GM12878 (cell line): ENCODE measurements around the gene PDCD1LG2. TPM values are rescaled to one million over a fixed set of nuclear protein-coding genes. Genes with fewer than 3 reads are reported as not detected.

Source experiments
- ATAC-seq: fragments of 200-7000 bp; cut with Tn5 transposase; 3 replicates; pipeline ENCODE4 v1.9.1; 2020; ENCODE audit warnings: mild to moderate bottlenecking, moderate library complexity
- BruUV-seq: library from RNA; stranded (reverse); fragments of 400-500 nt; replicated peaks from 2 replicates; lab custom pipeline; 2021; lab: Mats Ljungman, UMichigan
- CTCF ChIA-PET: fragments of 300-600 bp; sonication (Branson Sonifier 250); formaldehyde crosslinking; extraction: SDS; loops from one replicate; lab custom pipeline; 2021; ENCODE audit warnings: inconsistent platforms; lab: Yijun Ruan, JAX
- POLR2A ChIA-PET: fragments of 350-600 bp; formaldehyde crosslinking; extraction: SDS; loops from one replicate; lab custom pipeline; 2021; ENCODE audit warnings: inconsistent platforms; lab: Charles Lee
- RAD21 ChIA-PET: fragments of 300-600 bp; sonication (Branson Sonifier 250); formaldehyde crosslinking; loops from one replicate; lab custom pipeline; 2023; ENCODE audit warnings: antibody characterized with exemption; ENCODE audit not compliant: unreplicated experiment; lab: Charles Lee
- SMC1A ChIA-PET: fragments of 300-600 bp; sonication (Branson Sonifier 250); formaldehyde crosslinking; loops from one replicate; lab custom pipeline; 2023; ENCODE audit not compliant: unreplicated experiment, uncharacterized antibody; lab: Charles Lee
- DNase-seq: peaks from one replicate; pipeline ENCODE4 v3.0.0-alpha.2; 2011; ENCODE audit warnings: low read depth, low spot score
- FAIRE-seq: peaks from 3 replicates; lab custom pipeline; 2011; peaks lifted over from hg19 to GRCh38; lab: Jason Lieb, UNC
- H2AFZ ChIP-seq: 2 replicates; pipeline ENCODE4 v1.6.0; 2011; ENCODE audit warnings: low read depth, low read length, control low read depth; ENCODE audit not compliant: control insufficient read depth
- H3K27ac ChIP-seq: 2 replicates; pipeline ENCODE4 v1.5.1; 2011; ENCODE audit warnings: control low read depth; ENCODE audit not compliant: control insufficient read depth, insufficient read depth
- H3K27me3 ChIP-seq, 2 experiments: replicated peaks in 1 of 2; 2 replicates each; pipeline versions ENCODE4 v1.6.0 to v1.6.1; 2011; ENCODE audit warnings: low read length in 1 of 2; ENCODE audit not compliant: control insufficient read depth in 2 of 2, insufficient read depth in 2 of 2
- H3K36me3 ChIP-seq, 2 experiments: 2 replicates each; pipeline ENCODE4 v1.5.1; 2011; ENCODE audit warnings: low read length in 1 of 2; ENCODE audit not compliant: control insufficient read depth in 2 of 2, insufficient read depth in 2 of 2
- H3K4me1 ChIP-seq: 2 replicates; pipeline ENCODE4 v1.6.1; 2011; ENCODE audit warnings: mild to moderate bottlenecking, low read length, moderate library complexity, mixed read lengths; ENCODE audit not compliant: control insufficient read depth, insufficient read depth
- H3K4me2 ChIP-seq: 2 replicates; pipeline ENCODE4 v1.6.0; 2011; ENCODE audit warnings: control low read depth; ENCODE audit not compliant: control insufficient read depth, insufficient read depth
- H3K4me3 ChIP-seq: fragments of 200-600 bp; sonication (generic); 2 replicates; pipeline ENCODE4 v1.5.1; 2016
- H3K79me2 ChIP-seq: 2 replicates; pipeline ENCODE4 v1.6.0; 2011; ENCODE audit warnings: low read length; ENCODE audit not compliant: control insufficient read depth, insufficient read depth
- H3K9ac ChIP-seq: 2 replicates; pipeline ENCODE4 v1.8.0; 2011; ENCODE audit warnings: low read length, control low read depth, mixed read lengths; ENCODE audit not compliant: control insufficient read depth, insufficient read depth
- H3K9me3 ChIP-seq: replicated peaks from 3 replicates; pipeline ENCODE4 v1.5.1; 2011; ENCODE audit warnings: mild to moderate bottlenecking, low read length; ENCODE audit not compliant: control insufficient read depth, insufficient read depth
- H4K20me1 ChIP-seq: 2 replicates; pipeline ENCODE4 v1.6.0; 2011; ENCODE audit not compliant: control insufficient read depth, insufficient read depth
- E2F8 ChIP-seq: fragments of 450-650 bp; IDR thresholded peaks from 2 replicates; pipeline ENCODE4 v1.6.1; 2018; ENCODE audit warnings: mild to moderate bottlenecking, low read depth, moderate library complexity; ENCODE audit not compliant: partially characterized antibody
- EP300 ChIP-seq, 2 experiments: fragments of 150-350 bp in 1 of 2; IDR thresholded peaks; 2 replicates each; pipeline ENCODE4 v1.6.1; 2011 to 2012; ENCODE audit warnings: low read depth in 2 of 2, low read length in 2 of 2, borderline replicate concordance in 1 of 2, improper control_type of control experiment in 1 of 2, inconsistent platforms in 1 of 2; ENCODE audit not compliant: control insufficient read depth in 1 of 2
- FOXM1 ChIP-seq: IDR thresholded peaks from 2 replicates; pipeline ENCODE4 v1.6.1; 2012; ENCODE audit warnings: low read depth, mild to moderate bottlenecking, inconsistent platforms, low read length, moderate library complexity
- HCFC1 ChIP-seq: fragments of 150-350 bp; IDR thresholded peaks from 2 replicates; pipeline ENCODE4 v1.6.1; 2014; ENCODE audit warnings: low read length
- IKZF2 ChIP-seq, 2 experiments: fragments of 450-650 bp; IDR thresholded peaks; 2 replicates each; pipeline ENCODE4 v1.6.1; 2017; ENCODE audit warnings: mild to moderate bottlenecking in 2 of 2, moderate library complexity in 2 of 2
- IRF3 ChIP-seq: fragments of 450-650 bp; IDR thresholded peaks from 2 replicates; pipeline ENCODE4 v1.6.1; 2014; ENCODE audit warnings: mild to moderate bottlenecking
- IRF4 ChIP-seq: IDR thresholded peaks from 2 replicates; pipeline ENCODE4 v1.6.1; 2011; ENCODE audit warnings: low read depth, low read length
- KAT2A ChIP-seq: conservative IDR thresholded peaks from 2 replicates; pipeline ENCODE4 v1.6.1; 2011; ENCODE audit warnings: low read depth, low read length; ENCODE audit not compliant: control insufficient read depth
- KDM1A ChIP-seq: fragments of 200-600 bp; sonication (generic); IDR thresholded peaks from 2 replicates; pipeline ENCODE4 v1.6.1; 2016; ENCODE audit warnings: borderline replicate concordance
- MEF2B ChIP-seq: fragments of 450-650 bp; IDR thresholded peaks from 2 replicates; pipeline ENCODE4 v1.6.1; 2018; ENCODE audit warnings: mild to moderate bottlenecking, moderate library complexity; ENCODE audit not compliant: partially characterized antibody, poor library complexity, severe bottlenecking
- NR2C2 ChIP-seq: IDR thresholded peaks from 2 replicates; pipeline ENCODE4 v1.6.1; 2011; ENCODE audit warnings: borderline replicate concordance, low read depth; ENCODE audit not compliant: control insufficient read depth, insufficient read length
- STAT3 ChIP-seq: IDR thresholded peaks from 2 replicates; pipeline ENCODE4 v1.6.1; 2011; ENCODE audit warnings: low read depth, low read length, improper control_type of control experiment
- SUPT20H ChIP-seq: IDR thresholded peaks from 2 replicates; pipeline ENCODE4 v1.6.1; 2011; ENCODE audit warnings: low read depth, mild to moderate bottlenecking, low read length, moderate library complexity, borderline replicate concordance; ENCODE audit not compliant: control insufficient read depth
- TCF3 ChIP-seq: IDR thresholded peaks from 2 replicates; pipeline ENCODE4 v1.6.1; 2012; ENCODE audit warnings: low read depth, mild to moderate bottlenecking, low read length, borderline replicate concordance; ENCODE audit not compliant: insufficient read depth
- ZBTB11 ChIP-seq: fragments of 450-650 bp; formaldehyde crosslinking; IDR thresholded peaks from 2 replicates; pipeline ENCODE4 v1.5.0; 2022; ENCODE audit warnings: mild to moderate bottlenecking, missing genetic modification characterization
- ZNF217 ChIP-seq: fragments of 450-650 bp; IDR thresholded peaks from 2 replicates; pipeline ENCODE4 v1.6.1; 2017; ENCODE audit warnings: antibody characterized with exemption, mild to moderate bottlenecking
- WGBS: methylation state at CpG from one replicate; pipeline ENCODE4 v1.1.6; 2016; ENCODE audit warnings: low lambda C conversion rate; ENCODE audit not compliant: insufficient replicate concordance, insufficient coverage; ENCODE audit errors: missing lambda C conversion rate; 5-methylcytosine and 5-hydroxymethylcytosine counted together
- in situ Hi-C: fragments of 300-500 bp; cut with MboI; formaldehyde crosslinking; loops from 9 replicates; pipeline ENCODE4 v1.14.3; 2018; ENCODE audit warnings: mixed read lengths
- intact Hi-C: fragments of 100-400 bp; cut with micrococcal nuclease; formaldehyde crosslinking; loops from one replicate; pipeline ENCODE4 v1.14.2; 2022; ENCODE audit not compliant: unreplicated experiment
- polyA plus RNA-seq, 11 experiments: library from polyadenylated mRNA; depleted of rRNA in 4 of 11; unstranded in 6 of 11; stranded (reverse) in 5 of 11; fragments of >200 nt; fragmentation: Nextera tagmentation in 4 of 11; fragmentation: Illumina TruSeq in 1 of 11; extraction: Ambion mirVana in 4 of 11; extraction: Trizol in 1 of 11; gene quantifications; 1 replicate in 1 of 11; 2 replicates in 10 of 11; pipeline versions ENCODE4 v1.2.1 to v1.2.3, GENCODE V29; 2011 to 2016; ENCODE audit warnings: inconsistent platforms in 2 of 11, missing spikeins in 2 of 11, low read depth in 1 of 11
- total RNA-seq, 4 experiments: library from RNA; depleted of rRNA in 3 of 4; stranded (reverse); fragments of >200 nt in 3 of 4; fragmentation: Illumina TruSeq in 1 of 4; extraction: Trizol in 1 of 4; gene quantifications; 2 replicates each; pipeline versions ENCODE4 v1.2.1 to v1.2.3, GENCODE V29; 2013 to 2021

Gene PDCD1LG2
- total and polyA plus RNA-seq, 10 of the 15 experiments (the other 5 are each of a cell fraction or from before 2014, with no cell fraction given), result 1.5 to 37.3 (median 3.0) TPM

- no peaks in the 10 kb centered on the region for H3K9me3 ChIP-seq
- no peaks in the 10 kb centered on the region; a peak in 1 of 4 replicates for H3K36me3 ChIP-seq
- WGBS, result 98% methylated on average over 5 of the region's 5 CpGs
- H3K27ac ChIP-seq, result no peak overlapping the region
- TF ChIP-seq NR2C2 (no peak), IKZF2 (IDR thresholded peaks at IDR 0.05) (no peak), STAT3 (no peak), KDM1A (no peak), ZNF217 (no peak), FOXM1 (no peak), EP300 (IDR thresholded peaks at IDR 0.05; ENCODE audit: borderline replicate concordance in 1 of 2, control insufficient read depth in 1 of 2, low read depth in 2 of 2, low read length in 2 of 2) (no peak), KAT2A (no peak), HCFC1 (no peak), SUPT20H (no peak), IRF3 (no peak), ZBTB11 (no peak), E2F8 (no peak), MEF2B (no peak), TCF3 (no peak), IRF4 (no peak)
- no peak overlapping the region for H2AFZ ChIP-seq
- H3K4me3 ChIP-seq, result no peak overlapping the region
- in situ Hi-C loops (no loop called here), intact Hi-C loops (no loop called here)
- no TSS peak for BruUV-seq
- no peak overlapping the region for H3K4me2 ChIP-seq
- no peak overlapping the region for H3K9ac ChIP-seq
- SMC1A ChIA-PET, result no interaction called here
- peaks cover 11% of the 10 kb centered on the region for H3K4me1 ChIP-seq
- DNase-seq (no peak), FAIRE-seq (no peak), ATAC-seq (no peak)
- RAD21 ChIA-PET, result no interaction called here
- CTCF ChIA-PET, result interaction anchor here (0.6 kb wide), 1 partner anchor 69 kb away, joined by 3 read pairs; no protein-coding TSS in a partner anchor
- H3K79me2 ChIP-seq, result no peaks in the 10 kb centered on the region
- H3K27me3 ChIP-seq, result no peaks in the 10 kb centered on the region
- POLR2A ChIA-PET, result no interaction called here
- no peaks in the 10 kb centered on the region for H4K20me1 ChIP-seq
Observed at GRCh38 chr9:5485378-5486085, 24.8 kb upstream of the PDCD1LG2 start.
